Measurements from ENCODE around the gene SLC22A23.

SLC22A23 gene

DNA sequence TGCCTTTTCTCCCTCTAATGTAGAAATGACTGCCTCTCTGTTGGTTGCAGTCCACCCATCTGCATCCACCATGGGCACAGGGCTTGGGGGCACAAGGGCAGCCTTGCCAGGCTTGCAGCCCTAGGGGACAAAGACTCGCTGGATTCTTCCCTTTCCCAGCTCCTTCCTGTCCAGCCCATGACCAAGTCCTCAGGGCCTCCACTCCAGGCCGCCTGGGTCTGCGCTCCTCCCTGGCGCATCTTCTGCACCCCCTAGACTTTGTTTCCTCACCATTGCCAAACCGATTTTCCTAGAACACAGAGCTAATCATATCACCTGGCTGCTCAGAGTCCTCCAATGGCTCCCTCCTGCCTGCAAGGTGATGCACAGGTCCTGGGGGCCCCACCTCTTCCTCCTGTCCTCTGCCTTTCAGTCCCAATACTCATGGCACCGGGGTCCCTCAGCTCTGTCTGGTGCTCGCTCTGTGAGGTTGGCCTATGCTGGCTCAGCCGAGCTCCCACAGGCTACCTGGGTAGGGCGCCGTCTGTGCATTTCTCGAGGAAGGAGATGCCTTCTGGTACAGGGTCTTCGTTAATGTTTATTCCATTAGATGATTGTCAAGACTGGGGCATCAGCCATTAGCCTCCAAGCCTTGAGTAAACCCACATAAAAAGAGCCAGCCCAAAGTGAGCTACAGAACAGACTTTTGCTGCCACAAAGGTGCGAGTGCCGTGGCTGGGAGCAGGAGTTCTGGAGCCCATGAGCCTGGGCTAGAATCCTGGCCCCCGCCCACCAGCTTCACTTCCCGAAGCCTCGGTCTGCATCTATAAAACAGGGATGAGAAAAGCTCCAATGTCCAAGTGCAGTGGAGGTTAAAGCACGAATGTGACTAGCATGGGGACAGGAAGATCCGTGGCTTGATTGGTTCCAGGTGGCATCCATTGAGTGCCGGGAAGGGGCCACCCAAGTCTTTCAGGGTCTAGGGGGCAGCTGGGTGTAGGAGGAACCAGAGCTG lies 180.4 kb downstream of the SLC22A23 start:
- H3K9me3 ChIP-seq, result no peaks in the 10 kb centered on the region
- no peak overlapping the region for H3K27ac ChIP-seq

GRCh38 chr6:3273707-3274521 lies 182.9 kb downstream of the SLC22A23 start:
- H3K27me3 ChIP-seq, result no peaks in the 10 kb centered on the region
- H3K9me3 ChIP-seq, result no peaks in the 10 kb centered on the region
- no peak overlapping the region for H3K4me3 ChIP-seq (ENCODE audit: low read depth in 1 of 2, low read length in 1 of 2)
- TF ChIP-seq, protein P1, sequence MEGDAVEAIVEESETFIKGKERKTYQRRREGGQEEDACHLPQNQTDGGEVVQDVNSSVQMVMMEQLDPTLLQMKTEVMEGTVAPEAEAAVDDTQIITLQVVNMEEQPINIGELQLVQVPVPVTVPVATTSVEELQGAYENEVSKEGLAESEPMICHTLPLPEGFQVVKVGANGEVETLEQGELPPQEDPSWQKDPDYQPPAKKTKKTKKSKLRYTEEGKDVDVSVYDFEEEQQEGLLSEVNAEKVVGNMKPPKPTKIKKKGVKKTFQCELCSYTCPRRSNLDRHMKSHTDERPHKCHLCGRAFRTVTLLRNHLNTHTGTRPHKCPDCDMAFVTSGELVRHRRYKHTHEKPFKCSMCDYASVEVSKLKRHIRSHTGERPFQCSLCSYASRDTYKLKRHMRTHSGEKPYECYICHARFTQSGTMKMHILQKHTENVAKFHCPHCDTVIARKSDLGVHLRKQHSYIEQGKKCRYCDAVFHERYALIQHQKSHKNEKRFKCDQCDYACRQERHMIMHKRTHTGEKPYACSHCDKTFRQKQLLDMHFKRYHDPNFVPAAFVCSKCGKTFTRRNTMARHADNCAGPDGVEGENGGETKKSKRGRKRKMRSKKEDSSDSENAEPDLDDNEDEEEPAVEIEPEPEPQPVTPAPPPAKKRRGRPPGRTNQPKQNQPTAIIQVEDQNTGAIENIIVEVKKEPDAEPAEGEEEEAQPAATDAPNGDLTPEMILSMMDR (IDR thresholded peaks at IDR 0.05), result no peak
- no peaks in the 10 kb centered on the region for H3K36me3 ChIP-seq
- no peak overlapping the region for H3K27ac ChIP-seq
- peaks cover 4 to 11% of the 10 kb centered on the region in 2 experiments for H3K4me1 ChIP-seq (ENCODE audit: control insufficient read depth in 1 of 2, insufficient read depth in 1 of 2, low read depth in 1 of 2, low read length in 1 of 2)

More for the DNA sequence above, 180.4 kb downstream of the SLC22A23 start:
- Histone ChIP-seq H3K4me3 (ENCODE audit: low read depth in 1 of 2, low read length in 1 of 2) (no peak overlapping the region), H3K4me1 (ENCODE audit: control insufficient read depth in 1 of 2, insufficient read depth in 1 of 2, low read depth in 1 of 2, low read length in 1 of 2) (no peaks in the 10 kb centered on the region), H3K27me3 (no peaks in the 10 kb centered on the region), H3K36me3 (no peaks in the 10 kb centered on the region)
- TF ChIP-seq, protein P1 (IDR thresholded peaks at IDR 0.05), result no peak

DNA sequence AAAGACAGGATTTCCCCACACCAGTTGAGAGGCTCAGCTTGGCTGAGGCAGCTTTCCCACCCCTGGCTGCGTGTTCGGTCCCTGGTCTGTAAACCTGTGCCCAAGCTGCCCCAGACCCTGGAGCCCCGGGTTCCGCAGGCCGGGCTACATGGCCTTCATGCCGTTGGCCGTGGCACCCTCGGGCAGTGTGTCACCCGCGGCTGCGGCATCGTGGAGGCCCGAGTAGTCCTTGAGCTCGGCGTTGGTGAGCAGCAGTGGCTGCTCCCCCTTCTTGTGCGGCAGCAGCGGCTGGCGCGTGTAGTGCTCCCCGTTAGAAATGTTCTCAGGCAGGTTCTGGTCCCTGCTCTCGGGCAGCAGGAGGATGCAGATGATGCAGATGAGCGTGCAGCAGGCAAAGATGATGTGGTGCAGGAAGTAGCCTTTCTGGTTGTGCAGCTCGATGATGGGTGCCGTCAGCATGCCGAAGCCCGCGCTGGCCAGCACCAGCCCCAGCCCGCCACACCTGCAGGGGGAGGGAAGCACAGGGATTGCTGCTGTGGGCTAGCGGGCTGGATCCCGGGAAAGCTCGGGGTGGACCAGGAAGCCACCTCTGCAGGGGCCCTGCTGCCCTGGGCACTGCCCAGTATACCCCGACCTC lies 183.8 kb downstream of the SLC22A23 start:
- Histone ChIP-seq H3K9me3 (no peaks in the 10 kb centered on the region), H3K27me3 (no peaks in the 10 kb centered on the region), H3K4me1 (ENCODE audit: control insufficient read depth in 1 of 2, insufficient read depth in 1 of 2, low read depth in 1 of 2, low read length in 1 of 2) (peaks cover 4 to 11% of the 10 kb centered on the region in 2 experiments), H3K4me3 (ENCODE audit: low read depth in 1 of 2, low read length in 1 of 2) (no peak overlapping the region), H3K36me3 (no peaks in the 10 kb centered on the region), H3K27ac (no peak overlapping the region)
- TF ChIP-seq, protein P1 (IDR thresholded peaks at IDR 0.05), result no peak

DNA sequence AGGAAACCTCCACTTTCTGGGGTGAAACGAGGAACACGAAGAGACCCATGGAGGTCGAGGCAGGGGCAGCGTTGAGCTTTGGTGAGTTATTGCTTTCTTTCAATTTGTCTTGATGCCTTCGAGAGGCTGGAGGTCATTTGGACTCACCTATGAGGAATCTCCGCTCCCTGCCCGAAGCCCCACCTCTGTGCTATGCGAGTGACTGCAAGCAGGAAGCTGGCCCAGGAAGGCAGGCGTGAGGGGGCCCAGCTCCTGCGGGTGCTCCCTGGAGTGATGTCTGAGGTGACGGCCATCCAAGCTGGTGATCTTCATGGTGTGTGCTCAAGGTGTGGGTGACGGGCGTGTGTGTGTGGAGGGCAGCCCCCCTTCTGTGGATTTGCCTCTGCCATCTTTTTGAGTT lies 185.1 kb downstream of the SLC22A23 start:
- Histone ChIP-seq H3K27ac (no peak overlapping the region), H3K36me3 (no peaks in the 10 kb centered on the region)
- TF ChIP-seq, protein P1 (IDR thresholded peaks at IDR 0.05), result no peak

DNA sequence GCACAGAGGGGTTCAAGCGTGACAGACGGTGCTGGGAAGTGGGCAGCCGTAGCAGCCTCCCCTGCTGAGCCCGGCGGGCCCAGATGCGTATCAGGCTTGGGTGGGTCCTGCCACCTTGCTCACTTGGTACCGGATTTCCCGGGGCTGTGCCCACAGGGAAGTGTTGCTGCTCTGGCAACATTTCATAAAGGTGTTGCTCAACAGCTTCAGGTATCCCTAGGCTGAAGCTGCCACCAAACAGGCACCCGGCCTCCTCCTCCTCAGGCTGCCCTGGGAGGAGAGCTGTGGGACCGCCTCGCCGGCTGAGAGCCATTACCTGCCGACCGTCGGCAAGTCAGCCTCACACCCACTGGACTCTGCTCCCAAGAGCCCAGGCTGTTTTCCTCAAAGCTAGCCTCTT lies 186.6 kb downstream of the SLC22A23 start:
- Histone ChIP-seq H3K27me3 (no peaks in the 10 kb centered on the region), H3K4me3 (ENCODE audit: low read depth in 1 of 2, low read length in 1 of 2) (no peak overlapping the region), H3K36me3 (no peaks in the 10 kb centered on the region), H3K27ac (no peak overlapping the region), H3K9me3 (no peaks in the 10 kb centered on the region), H3K4me1 (ENCODE audit: control insufficient read depth in 1 of 2, insufficient read depth in 1 of 2, low read depth in 1 of 2, low read length in 1 of 2) (peaks cover 4 to 11% of the 10 kb centered on the region in 2 experiments)
- TF ChIP-seq, protein P1 (IDR thresholded peaks at IDR 0.05), result no peak

More for the DNA sequence above, 185.1 kb downstream of the SLC22A23 start:
- Histone ChIP-seq H3K4me1 (ENCODE audit: control insufficient read depth in 1 of 2, insufficient read depth in 1 of 2, low read depth in 1 of 2, low read length in 1 of 2) (peaks cover 4 to 11% of the 10 kb centered on the region in 2 experiments), H3K9me3 (no peaks in the 10 kb centered on the region), H3K27me3 (no peaks in the 10 kb centered on the region), H3K4me3 (ENCODE audit: low read depth in 1 of 2, low read length in 1 of 2) (no peak overlapping the region)

Data from neutrophil (primary cell).